GM12878 (cell line): ENCODE data around the gene UBL4A. TPM values are rescaled to one million over a fixed set of nuclear protein-coding genes. Genes with fewer than 3 reads are reported as not detected.

ENCODE experiments used
- ATAC-seq: fragments of 200-7000 bp; cut with Tn5 transposase; 3 replicates; pipeline ENCODE4 v1.9.1; 2020; ENCODE audit warnings: mild to moderate bottlenecking, moderate library complexity
- BruUV-seq: library from RNA; stranded (reverse); fragments of 400-500 nt; replicated peaks from 2 replicates; lab custom pipeline; 2021; lab: Mats Ljungman, UMichigan
- CTCF ChIA-PET: fragments of 300-600 bp; sonication (Branson Sonifier 250); formaldehyde crosslinking; extraction: SDS; loops from one replicate; lab custom pipeline; 2021; ENCODE audit warnings: inconsistent platforms; lab: Yijun Ruan, JAX
- POLR2A ChIA-PET: fragments of 350-600 bp; formaldehyde crosslinking; extraction: SDS; loops from one replicate; lab custom pipeline; 2021; ENCODE audit warnings: inconsistent platforms; lab: Charles Lee
- RAD21 ChIA-PET: fragments of 300-600 bp; sonication (Branson Sonifier 250); formaldehyde crosslinking; loops from one replicate; lab custom pipeline; 2023; ENCODE audit warnings: antibody characterized with exemption; ENCODE audit not compliant: unreplicated experiment; lab: Charles Lee
- SMC1A ChIA-PET: fragments of 300-600 bp; sonication (Branson Sonifier 250); formaldehyde crosslinking; loops from one replicate; lab custom pipeline; 2023; ENCODE audit not compliant: unreplicated experiment, uncharacterized antibody; lab: Charles Lee
- DNase-seq: peaks from one replicate; pipeline ENCODE4 v3.0.0-alpha.2; 2011; ENCODE audit warnings: low read depth, low spot score
- FAIRE-seq: peaks from 3 replicates; lab custom pipeline; 2011; peaks lifted over from hg19 to GRCh38; lab: Jason Lieb, UNC
- H2AFZ ChIP-seq: 2 replicates; pipeline ENCODE4 v1.6.0; 2011; ENCODE audit warnings: low read depth, low read length, control low read depth; ENCODE audit not compliant: control insufficient read depth
- H3K27ac ChIP-seq: 2 replicates; pipeline ENCODE4 v1.5.1; 2011; ENCODE audit warnings: control low read depth; ENCODE audit not compliant: control insufficient read depth, insufficient read depth
- H3K27me3 ChIP-seq, 2 experiments: replicated peaks in 1 of 2; 2 replicates each; pipeline versions ENCODE4 v1.6.0 to v1.6.1; 2011; ENCODE audit warnings: low read length in 1 of 2; ENCODE audit not compliant: control insufficient read depth in 2 of 2, insufficient read depth in 2 of 2
- H3K36me3 ChIP-seq, 2 experiments: 2 replicates each; pipeline ENCODE4 v1.5.1; 2011; ENCODE audit warnings: low read length in 1 of 2; ENCODE audit not compliant: control insufficient read depth in 2 of 2, insufficient read depth in 2 of 2
- H3K4me1 ChIP-seq: 2 replicates; pipeline ENCODE4 v1.6.1; 2011; ENCODE audit warnings: mild to moderate bottlenecking, low read length, moderate library complexity, mixed read lengths; ENCODE audit not compliant: control insufficient read depth, insufficient read depth
- H3K4me2 ChIP-seq: 2 replicates; pipeline ENCODE4 v1.6.0; 2011; ENCODE audit warnings: control low read depth; ENCODE audit not compliant: control insufficient read depth, insufficient read depth
- H3K4me3 ChIP-seq: fragments of 200-600 bp; sonication (generic); 2 replicates; pipeline ENCODE4 v1.5.1; 2016
- H3K79me2 ChIP-seq: 2 replicates; pipeline ENCODE4 v1.6.0; 2011; ENCODE audit warnings: low read length; ENCODE audit not compliant: control insufficient read depth, insufficient read depth
- H3K9ac ChIP-seq: 2 replicates; pipeline ENCODE4 v1.8.0; 2011; ENCODE audit warnings: low read length, control low read depth, mixed read lengths; ENCODE audit not compliant: control insufficient read depth, insufficient read depth
- H3K9me3 ChIP-seq: replicated peaks from 3 replicates; pipeline ENCODE4 v1.5.1; 2011; ENCODE audit warnings: mild to moderate bottlenecking, low read length; ENCODE audit not compliant: control insufficient read depth, insufficient read depth
- H4K20me1 ChIP-seq: 2 replicates; pipeline ENCODE4 v1.6.0; 2011; ENCODE audit not compliant: control insufficient read depth, insufficient read depth
- BCLAF1 ChIP-seq: fragments of 450-650 bp; IDR thresholded peaks from 2 replicates; pipeline ENCODE4 v1.6.1; 2017; ENCODE audit warnings: antibody characterized with exemption, mild to moderate bottlenecking, moderate library complexity
- JUNB ChIP-seq: IDR thresholded peaks from 2 replicates; pipeline ENCODE4 v1.6.1; 2016; ENCODE audit warnings: antibody characterized with exemption, mild to moderate bottlenecking
- NBN ChIP-seq: fragments of 450-650 bp; IDR thresholded peaks from 2 replicates; pipeline ENCODE4 v1.6.1; 2016
- POLR2AphosphoS5 ChIP-seq: IDR thresholded peaks from 2 replicates; pipeline ENCODE4 v1.6.1; 2011; ENCODE audit warnings: mild to moderate bottlenecking, low read length, inconsistent platforms
- RUNX3 ChIP-seq: IDR thresholded peaks from 2 replicates; pipeline ENCODE4 v1.6.1; 2012; ENCODE audit warnings: low read length, inconsistent platforms
- SMARCA5 ChIP-seq: fragments of 450-650 bp; IDR thresholded peaks from 2 replicates; pipeline ENCODE4 v1.6.1; 2017; ENCODE audit warnings: mild to moderate bottlenecking
- TCF7 ChIP-seq: IDR thresholded peaks from 2 replicates; pipeline ENCODE4 v1.6.1; 2014; ENCODE audit warnings: antibody characterized with exemption, borderline replicate concordance
- ZNF207 ChIP-seq: fragments of 450-650 bp; IDR thresholded peaks from 2 replicates; pipeline ENCODE4 v1.6.1; 2014; ENCODE audit warnings: antibody characterized with exemption, mild to moderate bottlenecking, borderline replicate concordance
- ZNF622 ChIP-seq: fragments of 450-650 bp; IDR thresholded peaks from 2 replicates; pipeline ENCODE4 v1.6.1; 2017; ENCODE audit warnings: mild to moderate bottlenecking, inconsistent platforms
- WGBS: methylation state at CpG from one replicate; pipeline ENCODE4 v1.1.6; 2016; ENCODE audit warnings: low lambda C conversion rate; ENCODE audit not compliant: insufficient replicate concordance, insufficient coverage; ENCODE audit errors: missing lambda C conversion rate; 5-methylcytosine and 5-hydroxymethylcytosine counted together
- in situ Hi-C: fragments of 300-500 bp; cut with MboI; formaldehyde crosslinking; loops from 9 replicates; pipeline ENCODE4 v1.14.3; 2018; ENCODE audit warnings: mixed read lengths
- intact Hi-C: fragments of 100-400 bp; cut with micrococcal nuclease; formaldehyde crosslinking; loops from one replicate; pipeline ENCODE4 v1.14.2; 2022; ENCODE audit not compliant: unreplicated experiment
- polyA plus RNA-seq, 11 experiments: library from polyadenylated mRNA; depleted of rRNA in 4 of 11; unstranded in 6 of 11; stranded (reverse) in 5 of 11; fragments of >200 nt; fragmentation: Nextera tagmentation in 4 of 11; fragmentation: Illumina TruSeq in 1 of 11; extraction: Ambion mirVana in 4 of 11; extraction: Trizol in 1 of 11; gene quantifications; 1 replicate in 1 of 11; 2 replicates in 10 of 11; pipeline versions ENCODE4 v1.2.1 to v1.2.3, GENCODE V29; 2011 to 2016; ENCODE audit warnings: inconsistent platforms in 2 of 11, missing spikeins in 2 of 11, low read depth in 1 of 11
- total RNA-seq, 4 experiments: library from RNA; depleted of rRNA in 3 of 4; stranded (reverse); fragments of >200 nt in 3 of 4; fragmentation: Illumina TruSeq in 1 of 4; extraction: Trizol in 1 of 4; gene quantifications; 2 replicates each; pipeline versions ENCODE4 v1.2.1 to v1.2.3, GENCODE V29; 2013 to 2021
- TF ChIP-seq, protein P1 (sequence below): fragments of 150-350 bp; IDR thresholded peaks from 2 replicates; pipeline ENCODE4 v1.6.1; 2014; ENCODE audit warnings: mild to moderate bottlenecking, low read depth, low read length

UBL4A gene
- total and polyA plus RNA-seq, 10 of the 15 experiments (the other 5 are each of a cell fraction or from before 2014, with no cell fraction given): 4.2 to 49.9 (median 34.0) TPM

GRCh38 chrX:154489182-154489581 lies 2.8 kb upstream of the UBL4A start:
- no peak overlapping the region for H3K27ac ChIP-seq
- H3K4me1 ChIP-seq: peaks cover 8% of the 10 kb centered on the region; the same call in 1 of the 2 replicates
- WGBS: 76% methylated on average over 4 of the region's 4 CpGs
- H2AFZ ChIP-seq: no peak overlapping the region
- no peak for ATAC-seq
- ChIA-PET RAD21 (interaction anchor here (1.0 to 1.8 kb wide), 2 partner anchors 10 to 38 kb away, joined by 4 to 6 read pairs; partner anchors contain the start of gene LAGE3), POLR2A (interaction anchor here (0.7 to 3.3 kb wide), 9 partner anchors 8 to 110 kb away, joined by 3 to 14 read pairs (median 3); partner anchors contain the start of genes EMD and FAM3A), SMC1A (interaction anchor here (2.2 kb wide), 1 partner anchor 38 kb away, joined by 7 read pairs; no protein-coding TSS in a partner anchor), CTCF (interaction anchor here (0.6 to 2.4 kb wide), 3 partner anchors 10 to 110 kb away, joined by 3 to 13 read pairs (median 5); no protein-coding TSS in a partner anchor)
- FAIRE-seq: no peak
- no peak for DNase-seq
- in situ Hi-C loops (no loop called here), intact Hi-C loops (no loop called here)
- no peaks in the 10 kb centered on the region for H4K20me1 ChIP-seq
- no peaks in the 10 kb centered on the region for H3K27me3 ChIP-seq
- H3K36me3 ChIP-seq: peaks cover 0 to 2% of the 10 kb centered on the region in 2 experiments; a peak in 2 of 4 replicates
- H3K4me3 ChIP-seq: peak overlapping the region; percentile 74; the same call in 1 of the 2 replicates
- BruUV-seq: no TSS peak
- TF ChIP-seq ZNF207: no peak
- TF ChIP-seq NBN: no peak
- TF ChIP-seq SMARCA5: no peak
- TF ChIP-seq RUNX3: no peak
- no peak for TF ChIP-seq BCLAF1
- TF ChIP-seq, protein P1, sequence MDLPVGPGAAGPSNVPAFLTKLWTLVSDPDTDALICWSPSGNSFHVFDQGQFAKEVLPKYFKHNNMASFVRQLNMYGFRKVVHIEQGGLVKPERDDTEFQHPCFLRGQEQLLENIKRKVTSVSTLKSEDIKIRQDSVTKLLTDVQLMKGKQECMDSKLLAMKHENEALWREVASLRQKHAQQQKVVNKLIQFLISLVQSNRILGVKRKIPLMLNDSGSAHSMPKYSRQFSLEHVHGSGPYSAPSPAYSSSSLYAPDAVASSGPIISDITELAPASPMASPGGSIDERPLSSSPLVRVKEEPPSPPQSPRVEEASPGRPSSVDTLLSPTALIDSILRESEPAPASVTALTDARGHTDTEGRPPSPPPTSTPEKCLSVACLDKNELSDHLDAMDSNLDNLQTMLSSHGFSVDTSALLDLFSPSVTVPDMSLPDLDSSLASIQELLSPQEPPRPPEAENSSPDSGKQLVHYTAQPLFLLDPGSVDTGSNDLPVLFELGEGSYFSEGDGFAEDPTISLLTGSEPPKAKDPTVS: no peak
- TF ChIP-seq POLR2AphosphoS5: no peak
- no peak for TF ChIP-seq ZNF622
- TF ChIP-seq TCF7: no peak
- TF ChIP-seq JUNB: no peak
- H3K4me2 ChIP-seq: peak overlapping the region; percentile 84
- no peaks in the 10 kb centered on the region; the same call in 2 of the 3 replicates for H3K9me3 ChIP-seq
- H3K79me2 ChIP-seq: peaks cover 21% of the 10 kb centered on the region
- H3K9ac ChIP-seq: peak overlapping the region; percentile 80; the same call in 1 of the 2 replicates
